SU-DHL-6 (cell line): ENCODE measurements around the gene TMEM45B.

Experiments used
- CTCF ChIP-seq: fragments of 200-600 bp; sonication (generic); IDR thresholded peaks from one replicate; pipeline ENCODE4 v1.5.1; 2017; ENCODE audit warnings: antibody characterized with exemption, mild to moderate bottlenecking, low read length, moderate library complexity; ENCODE audit not compliant: insufficient read depth, poor library complexity, severe bottlenecking
- EZH2phosphoT487 ChIP-seq: fragments of 200-600 bp; sonication (generic), shearing (Covaris generic); conservative IDR thresholded peaks from 2 replicates; pipeline ENCODE4 v1.6.1; 2018; ENCODE audit warnings: mild to moderate bottlenecking, antibody characterized with exemption, low read length, moderate library complexity, mixed read lengths

- no peak for TF ChIP-seq CTCF
- TF ChIP-seq EZH2phosphoT487: no peak
Measured at GRCh38 chr11:129865701-129866100, 50.1 kb downstream of the TMEM45B start.
